Loucy (cell line): ENCODE measurements around the gene SH3BP1.

Experiments used
- H2AFZ ChIP-seq: fragments of 200-600 bp; sonication (generic); 2 replicates; pipeline ENCODE4 v1.6.0; 2016; ENCODE audit warnings: antibody characterized with exemption, mild to moderate bottlenecking, low read length, moderate library complexity
- H3F3A ChIP-seq: fragments of 200-600 bp; 2 replicates; pipeline ENCODE4 v1.6.0; 2016; ENCODE audit warnings: antibody characterized with exemption, low read depth, mild to moderate bottlenecking
- H3K27me3 ChIP-seq: fragments of 200-600 bp; sonication (generic); 2 replicates; pipeline ENCODE4 v1.6.1; 2014; ENCODE audit warnings: low read length, mild to moderate bottlenecking; ENCODE audit not compliant: insufficient read depth, poor library complexity, severe bottlenecking
- H3K36me3 ChIP-seq: fragments of 200-600 bp; sonication (generic); 2 replicates; pipeline ENCODE4 v1.6.1; 2016; ENCODE audit warnings: low read length; ENCODE audit not compliant: insufficient read depth
- H3K4me1 ChIP-seq: fragments of 200-600 bp; sonication (generic); 2 replicates; pipeline ENCODE4 v1.5.1; 2014; ENCODE audit warnings: low read length, mild to moderate bottlenecking; ENCODE audit not compliant: insufficient read depth, poor library complexity, severe bottlenecking
- H3K4me2 ChIP-seq: fragments of 200-600 bp; sonication (generic); 2 replicates; pipeline ENCODE4 v1.6.0; 2014; ENCODE audit warnings: antibody characterized with exemption, low read length, low read depth, mild to moderate bottlenecking; ENCODE audit not compliant: poor library complexity, severe bottlenecking
- H3K4me3 ChIP-seq: fragments of 200-600 bp; sonication (generic); 2 replicates; pipeline ENCODE4 v1.5.1; 2014; ENCODE audit warnings: low read length, mild to moderate bottlenecking, mixed read lengths; ENCODE audit not compliant: poor library complexity, severe bottlenecking
- H3K79me2 ChIP-seq: fragments of 200-600 bp; sonication (generic); 2 replicates; pipeline ENCODE4 v1.6.1; 2014; ENCODE audit warnings: low read length; ENCODE audit not compliant: insufficient read depth
- H3K9ac ChIP-seq: fragments of 200-600 bp; sonication (generic); 2 replicates; pipeline ENCODE4 v1.6.0; 2014; ENCODE audit warnings: mild to moderate bottlenecking, low read depth, low read length, moderate library complexity; ENCODE audit not compliant: poor library complexity, severe bottlenecking
- H3K9me2 ChIP-seq: fragments of 200-600 bp; sonication (generic); replicated peaks from 2 replicates; pipeline ENCODE4 v1.6.1; 2016; ENCODE audit warnings: low read depth, low read length, mixed read lengths
- H3K9me3 ChIP-seq: fragments of 200-600 bp; sonication (generic); 2 replicates; pipeline ENCODE4 v1.6.1; 2014; ENCODE audit warnings: mild to moderate bottlenecking, antibody characterized with exemption, low read length, low read depth; ENCODE audit not compliant: insufficient read depth
- H4K20me1 ChIP-seq: fragments of 200-600 bp; sonication (generic); 2 replicates; pipeline ENCODE4 v1.6.0; 2014; ENCODE audit warnings: antibody characterized with exemption, low read length, mild to moderate bottlenecking; ENCODE audit not compliant: insufficient read depth, poor library complexity, severe bottlenecking
- CTCF ChIP-seq: fragments of 200-600 bp; sonication (generic); conservative IDR thresholded peaks from 2 replicates; pipeline ENCODE4 v1.5.1; 2014; ENCODE audit warnings: mild to moderate bottlenecking, antibody characterized with exemption, low read length
- EZH2phosphoT487 ChIP-seq: fragments of 200-600 bp; IDR thresholded peaks from 2 replicates; pipeline ENCODE4 v1.6.1; 2018; ENCODE audit warnings: antibody characterized with exemption, mild to moderate bottlenecking, moderate library complexity, borderline replicate concordance

The SH3BP1 gene

DNA sequence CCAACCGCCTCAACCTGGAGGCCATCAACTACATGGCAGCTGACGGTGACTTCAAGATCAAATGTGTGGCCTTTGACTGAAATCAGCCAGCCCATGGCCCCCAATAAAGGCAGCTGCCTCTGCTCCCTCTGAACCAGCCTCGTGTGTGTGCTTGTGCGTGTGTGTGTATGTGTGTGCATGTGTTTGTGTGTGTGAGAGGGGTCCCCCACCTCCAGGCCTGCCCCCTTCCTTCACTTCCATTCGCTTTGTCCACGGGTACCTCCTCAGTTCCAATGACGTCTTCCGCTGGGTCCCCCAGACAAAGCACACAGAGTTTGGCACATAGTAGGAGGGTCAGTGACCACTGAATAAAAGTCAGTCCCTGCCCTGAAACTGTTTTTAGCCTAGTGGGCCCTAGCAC lies 40.2 kb downstream of the SH3BP1 start:
- Histone ChIP-seq H3K9ac (no peak overlapping the region), H3K9me2 (no peaks in the 10 kb centered on the region), H3K9me3 (no peaks in the 10 kb centered on the region), H3K4me1 (peaks cover 16% of the 10 kb centered on the region), H3K27me3 (no peaks in the 10 kb centered on the region), H3K4me3 (no peak overlapping the region), H3F3A (peaks cover 17% of the 10 kb centered on the region; the same call in 1 of the 2 replicates), H3K4me2 (no peak overlapping the region), H2AFZ (no peak overlapping the region), H3K36me3 (peaks cover 14% of the 10 kb centered on the region; the same call in 1 of the 2 replicates), H3K79me2 (peaks cover 40% of the 10 kb centered on the region), H4K20me1 (peaks cover 14% of the 10 kb centered on the region)
- TF ChIP-seq EZH2phosphoT487 (no peak), CTCF (no peak)

- Histone ChIP-seq H3K27me3 (no peaks in the 10 kb centered on the region), H2AFZ (no peak overlapping the region), H4K20me1 (peaks cover 14% of the 10 kb centered on the region), H3K9me3 (no peaks in the 10 kb centered on the region), H3K9ac (no peak overlapping the region), H3K36me3 (peaks cover 14% of the 10 kb centered on the region; the same call in 1 of the 2 replicates), H3K4me3 (no peak overlapping the region), H3K4me2 (no peak overlapping the region), H3K79me2 (peaks cover 37% of the 10 kb centered on the region), H3K9me2 (no peaks in the 10 kb centered on the region), H3F3A (peaks cover 17% of the 10 kb centered on the region; the same call in 1 of the 2 replicates), H3K4me1 (peaks cover 16% of the 10 kb centered on the region)
- TF ChIP-seq CTCF (no peak), EZH2phosphoT487 (no peak)
Measured at GRCh38 chr22:37680191-37680851, 40.9 kb downstream of the SH3BP1 start.

- peaks cover 30% of the 10 kb centered on the region for H3K79me2 ChIP-seq
- H3K36me3 ChIP-seq, result peaks cover 14% of the 10 kb centered on the region; the same call in 1 of the 2 replicates
- peaks cover 17% of the 10 kb centered on the region; the same call in 1 of the 2 replicates for H3F3A ChIP-seq
- no peaks in the 10 kb centered on the region for H3K9me3 ChIP-seq
- H4K20me1 ChIP-seq, result peaks cover 14% of the 10 kb centered on the region
- no peak overlapping the region for H2AFZ ChIP-seq
- no peaks in the 10 kb centered on the region for H3K9me2 ChIP-seq
- H3K4me2 ChIP-seq, result no peak overlapping the region
- no peak for TF ChIP-seq EZH2phosphoT487
- no peak for TF ChIP-seq CTCF
- no peak overlapping the region for H3K9ac ChIP-seq
- no peaks in the 10 kb centered on the region for H3K27me3 ChIP-seq
- H3K4me1 ChIP-seq, result peaks cover 13% of the 10 kb centered on the region
- H3K4me3 ChIP-seq, result no peak overlapping the region
Measured at GRCh38 chr22:37681001-37681424, 41.5 kb downstream of the SH3BP1 start.
